ENCODE measurements around the gene PCNX2. TPM values are rescaled to one million over a fixed set of nuclear protein-coding genes. Genes with fewer than 3 reads are reported as not detected.

The PCNX2 gene
- total RNA-seq, 1 experiment from 2014 or later: 15.3 TPM

DNA sequence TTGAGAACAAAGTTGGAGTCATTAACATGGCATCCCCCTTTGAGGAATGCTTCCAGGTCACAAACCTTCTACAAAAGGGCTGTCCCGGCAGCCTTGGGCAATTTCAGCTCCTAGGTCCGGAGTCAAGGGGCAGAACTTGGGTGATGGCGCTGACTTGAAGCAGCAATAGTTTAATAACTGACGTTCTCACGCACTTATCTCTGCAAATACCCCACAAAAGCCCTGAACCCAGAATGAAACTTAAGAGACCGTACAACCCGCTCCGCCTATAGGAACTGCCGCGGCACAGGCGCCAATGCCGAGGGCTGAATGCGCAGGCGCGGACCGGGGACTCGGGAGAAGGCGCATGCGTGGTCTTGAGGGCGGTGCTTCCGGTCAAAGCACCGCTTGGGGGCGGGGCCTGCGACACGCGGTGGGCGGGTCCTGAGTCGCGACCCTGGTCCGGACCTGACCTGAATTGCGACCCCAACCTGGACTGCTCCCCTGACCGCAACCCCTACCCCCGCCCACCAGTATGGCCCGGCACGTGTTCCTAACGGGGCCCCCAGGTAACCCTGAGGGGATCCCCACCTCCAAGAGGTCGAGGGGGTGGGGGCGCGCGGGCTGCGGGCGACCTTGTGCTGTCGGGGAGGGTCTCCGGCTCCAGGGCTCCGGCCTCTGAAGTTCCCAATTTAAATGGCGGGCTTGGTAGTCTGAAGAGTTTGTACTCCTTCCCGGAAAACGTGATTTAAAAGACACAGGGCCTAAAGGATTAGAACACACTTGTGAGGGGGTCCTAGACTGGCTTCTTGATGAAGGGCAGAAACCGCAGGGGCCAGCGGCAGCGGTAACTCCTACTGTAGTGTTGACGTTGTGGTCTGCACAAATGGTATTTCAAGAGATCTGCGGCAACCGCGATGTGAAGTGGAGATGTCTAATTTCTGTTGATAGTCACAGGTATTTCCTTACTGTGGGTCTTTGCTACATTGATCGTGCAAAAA is 345.0 kb downstream of the PCNX2 start, which contains the start of gene NTPCR:
TSS of gene NTPCR (plus strand) at position 415 of the 980 bp plus-strand sequence. CDS start at position 515, 100 bp downstream.
- peaks cover 23 to 33% of the 10 kb centered on the region in 2 experiments for H3K4me1 ChIP-seq (ENCODE audit: control insufficient read depth in 1 of 2, insufficient read depth in 2 of 2, low read length in 2 of 2)
- H3K27me3 ChIP-seq (ENCODE audit: insufficient read depth, low read length): no peaks in the 10 kb centered on the region
- H3K4me2 ChIP-seq (ENCODE audit: low read length): peak within 1 kb of the TSS; percentile 94
- H3K4me3 ChIP-seq (replicated peaks in 1 of 2; ENCODE audit: low read depth in 1 of 2, low read length in 2 of 2): peak within 1 kb of the TSS; percentile 51 to 72
- H3K9me2 ChIP-seq (ENCODE audit: insufficient read depth): no peaks in the 10 kb centered on the region
- peaks cover 17% of the 10 kb centered on the region for H3K79me2 ChIP-seq (ENCODE audit: insufficient read depth, low read length)
- CTCF ChIA-PET: no interaction called here
- no peaks in the 10 kb centered on the region for H4K20me1 ChIP-seq (ENCODE audit: insufficient read depth)
- POLR2A ChIA-PET: no interaction called here
- DNase-seq (ENCODE audit: low read depth, low spot score) (peak; percentile 83), ATAC-seq (peak; percentile 84)
- peak within 1 kb of the TSS; percentile 56 for H3K27ac ChIP-seq (ENCODE audit: low read depth, low read length)
- intact Hi-C loops (cut with micrococcal nuclease): loop anchor here (2.0 kb wide), 1 partner anchor 316 kb away; no protein-coding TSS in a partner anchor
- BruUV-seq (replicated peaks): TSS peak; percentile 45
- peak within 1 kb of the TSS; percentile 78 for H3K9ac ChIP-seq (ENCODE audit: low read length)
- H2AFZ ChIP-seq (ENCODE audit: low read depth, low read length, poor library complexity, severe bottlenecking): peak within 1 kb of the TSS; percentile 63
- H3K9me3 ChIP-seq (ENCODE audit: control insufficient read depth in 1 of 2, insufficient read depth in 1 of 2, low read depth in 1 of 2, low read length in 2 of 2): no peaks in the 10 kb centered on the region
- RAD21 ChIA-PET (ENCODE audit: low non-redundant PET in 1 of 2, low total read pairs in 2 of 2, uncharacterized antibody in 2 of 2, unreplicated experiment in 2 of 2): no interaction called here
- H3K36me3 ChIP-seq (ENCODE audit: control insufficient read depth in 1 of 2, insufficient read depth in 2 of 2, low read length in 2 of 2): no peaks in the 10 kb centered on the region
- TF ChIP-seq ZFX (IDR thresholded peaks at IDR 0.05) (no peak), SIN3A (IDR thresholded peaks at IDR 0.05; ENCODE audit: low read depth) (peak; percentile 45; the same call in 1 of the 2 replicates), RAD21 (IDR thresholded peaks at IDR 0.05; ENCODE audit: low read depth) (peak; percentile 12; the same call in 1 of the 2 replicates), REST (IDR thresholded peaks at IDR 0.05; ENCODE audit: low read depth) (no peak), ZBTB33 (IDR thresholded peaks at IDR 0.05; ENCODE audit: extremely low read depth, insufficient replicate concordance, low read length) (no peak), CTCF (IDR thresholded peaks at IDR 0.05 in 2 of 3, conservative IDR thresholded peaks at IDR 0.05 in 1 of 3; ENCODE audit: borderline replicate concordance in 1 of 3, insufficient read depth in 1 of 3, low read depth in 2 of 3, low read length in 2 of 3) (no peak), SRF (IDR thresholded peaks at IDR 0.05; ENCODE audit: low read depth) (no peak), YY1 (IDR thresholded peaks at IDR 0.05; ENCODE audit: extremely low read depth, insufficient replicate concordance, low read depth, low read length) (peak; percentile 83), TCF7L2 (IDR thresholded peaks at IDR 0.05; ENCODE audit: borderline replicate concordance, extremely low read depth, insufficient read depth, insufficient read length) (peak; percentile 71), CBX3 (IDR thresholded peaks at IDR 0.05; ENCODE audit: low read depth) (no peak), CEBPB (IDR thresholded peaks at IDR 0.05; ENCODE audit: low read depth) (no peak), ATF3 (IDR thresholded peaks at IDR 0.05) (no peak), ZNF274 (IDR thresholded peaks at IDR 0.05; ENCODE audit: low read depth, low read length) (no peak), POLR2A (IDR thresholded peaks at IDR 0.05; ENCODE audit: borderline replicate concordance, extremely low read depth, insufficient read depth, insufficient read length) (peak; percentile 79), FOSL1 (IDR thresholded peaks at IDR 0.05; ENCODE audit: low read depth) (no peak), SP1 (IDR thresholded peaks at IDR 0.05; ENCODE audit: low read depth) (no peak), POLR2AphosphoS5 (IDR thresholded peaks at IDR 0.05; ENCODE audit: low read depth, low read length) (peak; percentile 95)
- TF ChIP-seq, protein P1, sequence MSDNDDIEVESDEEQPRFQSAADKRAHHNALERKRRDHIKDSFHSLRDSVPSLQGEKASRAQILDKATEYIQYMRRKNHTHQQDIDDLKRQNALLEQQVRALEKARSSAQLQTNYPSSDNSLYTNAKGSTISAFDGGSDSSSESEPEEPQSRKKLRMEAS (IDR thresholded peaks at IDR 0.05): peak; percentile 61; the same call in 1 of the 2 replicates

All from HCT116 (cell line).